PC-3 (cell line): Measurements from ENCODE around the gene GTF2B.

Experiments used
- EZH2 ChIP-seq: fragments of 300-600 bp; sonication (generic); IDR thresholded peaks from one replicate; pipeline ENCODE4 v1.6.1; 2017; ENCODE audit warnings: antibody characterized with exemption, mild to moderate bottlenecking, low read length; ENCODE audit not compliant: unreplicated experiment
- TF ChIP-seq, protein P1 (sequence below): fragments of 300-600 bp; sonication (generic); conservative IDR thresholded peaks from 2 replicates; pipeline ENCODE4 v1.5.1; 2017; ENCODE audit warnings: antibody characterized with exemption, low read depth, mild to moderate bottlenecking, low read length

DNA sequence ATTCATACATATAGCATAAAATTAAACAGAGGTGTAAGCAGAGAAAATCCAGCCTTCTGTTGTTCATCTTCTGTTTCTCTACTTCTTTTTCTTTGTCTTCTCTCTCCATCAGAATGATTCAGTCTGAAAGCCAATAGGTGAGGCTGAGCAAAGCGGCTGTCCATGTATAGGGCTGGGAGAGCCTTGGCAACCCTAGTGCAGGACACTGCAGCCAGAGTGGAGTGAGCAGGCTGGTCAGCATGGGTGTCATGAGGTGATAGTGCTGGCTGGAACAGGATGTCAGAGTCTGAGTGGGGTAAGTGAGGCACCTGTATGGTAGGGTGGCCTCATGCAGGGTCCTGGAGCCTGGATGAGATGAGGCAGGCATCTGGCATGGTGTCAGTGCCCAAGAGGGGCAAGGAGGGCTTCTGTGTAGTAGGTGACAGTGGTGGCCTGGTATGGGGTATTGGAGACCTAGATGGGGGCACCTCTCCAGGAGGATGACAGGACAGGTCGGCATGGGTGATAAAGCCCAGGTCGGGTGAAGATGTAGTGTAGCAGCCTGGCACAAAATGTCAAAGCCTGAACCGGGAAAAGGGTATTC, 45.5 kb upstream of the GTF2B start:
- TF ChIP-seq, protein P1, sequence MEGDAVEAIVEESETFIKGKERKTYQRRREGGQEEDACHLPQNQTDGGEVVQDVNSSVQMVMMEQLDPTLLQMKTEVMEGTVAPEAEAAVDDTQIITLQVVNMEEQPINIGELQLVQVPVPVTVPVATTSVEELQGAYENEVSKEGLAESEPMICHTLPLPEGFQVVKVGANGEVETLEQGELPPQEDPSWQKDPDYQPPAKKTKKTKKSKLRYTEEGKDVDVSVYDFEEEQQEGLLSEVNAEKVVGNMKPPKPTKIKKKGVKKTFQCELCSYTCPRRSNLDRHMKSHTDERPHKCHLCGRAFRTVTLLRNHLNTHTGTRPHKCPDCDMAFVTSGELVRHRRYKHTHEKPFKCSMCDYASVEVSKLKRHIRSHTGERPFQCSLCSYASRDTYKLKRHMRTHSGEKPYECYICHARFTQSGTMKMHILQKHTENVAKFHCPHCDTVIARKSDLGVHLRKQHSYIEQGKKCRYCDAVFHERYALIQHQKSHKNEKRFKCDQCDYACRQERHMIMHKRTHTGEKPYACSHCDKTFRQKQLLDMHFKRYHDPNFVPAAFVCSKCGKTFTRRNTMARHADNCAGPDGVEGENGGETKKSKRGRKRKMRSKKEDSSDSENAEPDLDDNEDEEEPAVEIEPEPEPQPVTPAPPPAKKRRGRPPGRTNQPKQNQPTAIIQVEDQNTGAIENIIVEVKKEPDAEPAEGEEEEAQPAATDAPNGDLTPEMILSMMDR: no peak
- TF ChIP-seq EZH2: no peak
